Measurements from ENCODE around the gene HEPHL1.

The HEPHL1 gene

GRCh38 chr11:94130298-94131046, 109.3 kb downstream of the HEPHL1 start:
- no peak for DNase-seq (ENCODE audit: low read depth, low spot score)

- no peak for DNase-seq (ENCODE audit: low read depth, low spot score)
These were observed 110.0 kb downstream of the HEPHL1 start for GRCh38 chr11:94131047-94131717.

GRCh38 chr11:94131718-94132115, 110.6 kb downstream of the HEPHL1 start:
- DNase-seq (ENCODE audit: low read depth, low spot score) = no peak

GRCh38 chr11:94132152-94132558, 111.0 kb downstream of the HEPHL1 start:
- no peak for DNase-seq (ENCODE audit: low read depth, low spot score)

GRCh38 chr11:94132823-94133408, 111.8 kb downstream of the HEPHL1 start:
- no peak for DNase-seq (ENCODE audit: low read depth, low spot score)

- no peak for DNase-seq (ENCODE audit: low read depth, low spot score)
These were observed 112.6 kb downstream of the HEPHL1 start for GRCh38 chr11:94133752-94134151.

GRCh38 chr11:94134651-94135512, 113.7 kb downstream of the HEPHL1 start:
- no peak for DNase-seq (ENCODE audit: low read depth, low spot score)

- DNase-seq (ENCODE audit: low read depth, low spot score) = no peak
These were observed 118.3 kb downstream of the HEPHL1 start for GRCh38 chr11:94139416-94139815.

- no peak for DNase-seq (ENCODE audit: low read depth, low spot score)
These were observed 119.1 kb downstream of the HEPHL1 start for GRCh38 chr11:94140154-94140655.

- DNase-seq (ENCODE audit: low read depth, low spot score) = no peak
These were observed 120.6 kb downstream of the HEPHL1 start for GRCh38 chr11:94141511-94142307.

- no peak for DNase-seq (ENCODE audit: low read depth, low spot score)
These were observed 121.4 kb downstream of the HEPHL1 start for GRCh38 chr11:94142308-94143281.

GRCh38 chr11:94144216-94144615, 123.1 kb downstream of the HEPHL1 start:
- DNase-seq (ENCODE audit: low read depth, low spot score) = no peak

GRCh38 chr11:94144664-94145063, 123.5 kb downstream of the HEPHL1 start:
- no peak for DNase-seq (ENCODE audit: low read depth, low spot score)

- no peak for DNase-seq (ENCODE audit: low read depth, low spot score)
These were observed 124.3 kb downstream of the HEPHL1 start for GRCh38 chr11:94145431-94145830.

GRCh38 chr11:94145916-94146315, 124.8 kb downstream of the HEPHL1 start:
- DNase-seq (ENCODE audit: low read depth, low spot score) = no peak

- DNase-seq (ENCODE audit: low read depth, low spot score) = no peak
These were observed 126.3 kb downstream of the HEPHL1 start for GRCh38 chr11:94147433-94147845.

- DNase-seq (ENCODE audit: low read depth, low spot score) = no peak
These were observed 127.0 kb downstream of the HEPHL1 start for GRCh38 chr11:94148189-94148588.

- DNase-seq (ENCODE audit: low read depth, low spot score) = peak; percentile 50
These were observed 128.4 kb downstream of the HEPHL1 start for GRCh38 chr11:94149431-94150017.

GRCh38 chr11:94150056-94150455, 128.9 kb downstream of the HEPHL1 start:
- DNase-seq (ENCODE audit: low read depth, low spot score) = no peak

All from brain pericyte (primary cell).